Right renal cortex interstitium (tissue), 3 donors: ENCODE results near the gene ZNF181. TPM values are rescaled to one million over a fixed set of nuclear protein-coding genes. Genes with fewer than 3 reads are reported as not detected.

Experiments
- polyA plus RNA-seq, 3 donors: library from polyadenylated mRNA; unstranded; fragments of 120-200 nt; gene quantifications; one replicate each; pipeline ENCODE4 v1.2.1, GENCODE V29; 2013; ENCODE audit not compliant: insufficient read length in 3 of 3

ZNF181 gene
- polyA plus RNA-seq, 3 donors: 25.8 to 31.5 (median 26.8) TPM

Other genes starting within 250 kb of the ZNF181 start
- gene SCGB2B2, start 57.1 kb upstream of the ZNF181 start, polyA plus RNA-seq: under 1 TPM; 0.44 to 0.95 (median 0.68) TPM
- 10 to 100 TPM; 82.5 to 89.3 (median 88.0) TPM for gene ZNF302, start 56.6 kb upstream of the ZNF181 start, polyA plus RNA-seq
- 10 to 100 TPM; 11.9 to 13.5 (median 13.2) TPM for gene ZNF599, start 39.0 kb downstream of the ZNF181 start, polyA plus RNA-seq
- 1 to 10 TPM; 7.0 to 8.5 (median 7.8) TPM for gene ZNF30, start 192.7 kb downstream of the ZNF181 start, polyA plus RNA-seq
- gene ZNF792, start 230.0 kb downstream of the ZNF181 start, polyA plus RNA-seq: 1 to 10 TPM; 6.9 to 7.9 (median 7.0) TPM